ENCODE measurements around the gene MSANTD1. TPM values are rescaled to one million over a fixed set of nuclear protein-coding genes. Genes with fewer than 3 reads are reported as not detected.
A peak's percentile ranks its signal among the peaks of the same experiment; 100 is the strongest.

MSANTD1 gene
- total RNA-seq, 1 experiment from 2014 or later, result 0.12 TPM

GRCh38 chr4:3215733-3216132 is 33.2 kb upstream of the MSANTD1 start:
- DNase-seq (ENCODE audit: low read depth), result no peak

- no peak for DNase-seq (ENCODE audit: low read depth)
Observed at GRCh38 chr4:3217266-3217665, 31.7 kb upstream of the MSANTD1 start.

GRCh38 chr4:3217771-3218170 is 31.2 kb upstream of the MSANTD1 start:
- no peak for DNase-seq (ENCODE audit: low read depth)

GRCh38 chr4:3218824-3219760 is 29.9 kb upstream of the MSANTD1 start:
- no peak for DNase-seq (ENCODE audit: low read depth)

- DNase-seq (ENCODE audit: low read depth), result no peak
Observed at GRCh38 chr4:3219761-3220475, 29.0 kb upstream of the MSANTD1 start.

GRCh38 chr4:3220476-3221183 is 28.3 kb upstream of the MSANTD1 start:
- no peak for DNase-seq (ENCODE audit: low read depth)

- no peak for DNase-seq (ENCODE audit: low read depth)
Observed at GRCh38 chr4:3221184-3221494, 27.8 kb upstream of the MSANTD1 start.

- no peak for DNase-seq (ENCODE audit: low read depth)
Observed at GRCh38 chr4:3221996-3222395, 27.0 kb upstream of the MSANTD1 start.

- no peak for DNase-seq (ENCODE audit: low read depth)
Observed at GRCh38 chr4:3223346-3223745, 25.6 kb upstream of the MSANTD1 start.

GRCh38 chr4:3223956-3224748 is 24.8 kb upstream of the MSANTD1 start:
- no peak for DNase-seq (ENCODE audit: low read depth)

GRCh38 chr4:3225071-3225850 is 23.7 kb upstream of the MSANTD1 start:
- no peak for DNase-seq (ENCODE audit: low read depth)

- DNase-seq (ENCODE audit: low read depth), result no peak
Observed at GRCh38 chr4:3225936-3226335, 23.0 kb upstream of the MSANTD1 start.

GRCh38 chr4:3226467-3226866 is 22.5 kb upstream of the MSANTD1 start:
- DNase-seq (ENCODE audit: low read depth), result no peak

GRCh38 chr4:3226944-3227343 is 22.0 kb upstream of the MSANTD1 start:
- no peak for DNase-seq (ENCODE audit: low read depth)

- DNase-seq (ENCODE audit: low read depth), result no peak
Observed at GRCh38 chr4:3227878-3228675, 20.9 kb upstream of the MSANTD1 start.

GRCh38 chr4:3228881-3229280 is 20.1 kb upstream of the MSANTD1 start:
- DNase-seq (ENCODE audit: low read depth), result no peak

GRCh38 chr4:3229328-3229727 is 19.6 kb upstream of the MSANTD1 start:
- DNase-seq (ENCODE audit: low read depth), result no peak

GRCh38 chr4:3229964-3230363 is 19.0 kb upstream of the MSANTD1 start:
- DNase-seq (ENCODE audit: low read depth), result no peak

GRCh38 chr4:3231471-3231870 is 17.5 kb upstream of the MSANTD1 start:
- DNase-seq (ENCODE audit: low read depth), result peak; percentile 13

GRCh38 chr4:3232001-3232400 is 17.0 kb upstream of the MSANTD1 start:
- no peak for DNase-seq (ENCODE audit: low read depth)

Measured in RPMI7951 (cell line).